K562 (cell line): Measurements from ENCODE around the gene SAPCD1. TPM values are rescaled to one million over a fixed set of nuclear protein-coding genes. Genes with fewer than 3 reads are reported as not detected.
A peak's percentile ranks its signal among the peaks of the same experiment; 100 is the strongest.

ENCODE experiments used
- CCAR2 ChIP-seq: fragments of 200-400 bp; formaldehyde crosslinking; IDR thresholded peaks from 2 replicates; pipeline ENCODE4 v1.6.1; 2017; ENCODE audit warnings: mild to moderate bottlenecking, low read depth, low read length
- GABPA ChIP-seq: fragments of 200-800 bp; sonication (Bioruptor generic); conservative IDR thresholded peaks from 2 replicates; pipeline ENCODE4 v1.6.1; 2016; ENCODE audit warnings: low read depth, missing genetic modification characterization, missing compliant biosample characterization
- HDAC2 ChIP-seq: fragments of 450-650 bp; IDR thresholded peaks from 2 replicates; pipeline ENCODE4 v1.6.1; 2016; ENCODE audit warnings: mild to moderate bottlenecking
- MEF2D ChIP-seq: conservative IDR thresholded peaks from 2 replicates; pipeline ENCODE4 v1.6.1; 2016; ENCODE audit warnings: low read depth, missing genetic modification characterization, missing compliant biosample characterization
- NR1H2 ChIP-seq: sonication (generic); formaldehyde crosslinking; IDR thresholded peaks from 2 replicates; pipeline ENCODE4 v1.4.0; 2020; ENCODE audit warnings: mild to moderate bottlenecking, missing genetic modification reagents
- RBM25 ChIP-seq: fragments of 200-400 bp; formaldehyde crosslinking; IDR thresholded peaks from 2 replicates; pipeline ENCODE4 v1.6.1; 2018; ENCODE audit warnings: low read length, low read depth, moderate library complexity; ENCODE audit not compliant: severe bottlenecking
- RBM34 ChIP-seq: fragments of 200-400 bp; formaldehyde crosslinking; IDR thresholded peaks from 2 replicates; pipeline ENCODE4 v1.6.1; 2018; ENCODE audit warnings: low read length, borderline replicate concordance; ENCODE audit not compliant: insufficient read depth
- SNIP1 ChIP-seq: fragments of 450-650 bp; IDR thresholded peaks from 2 replicates; pipeline ENCODE4 v1.7.1; 2017; ENCODE audit warnings: low read depth, mild to moderate bottlenecking
- polyA plus RNA-seq, 8 experiments: library from polyadenylated mRNA; depleted of rRNA in 4 of 8; stranded (reverse) in 5 of 8; unstranded in 3 of 8; fragments of >200 nt; fragmentation: Nextera tagmentation in 2 of 8; fragmentation: Illumina TruSeq in 1 of 8; extraction: Ambion mirVana in 2 of 8; extraction: Trizol in 1 of 8; gene quantifications; 2 replicates each; pipeline versions ENCODE4 v1.2.1 to v1.2.3, GENCODE V29; 2011 to 2014; ENCODE audit warnings: inconsistent platforms in 1 of 8, missing spikeins in 1 of 8
- total RNA-seq, 7 experiments: library from RNA; depleted of rRNA in 6 of 7; stranded (reverse); fragments of >200 nt in 6 of 7; fragmentation: Illumina TruSeq in 2 of 7; extraction: Trizol in 2 of 7; gene quantifications; 2 replicates each; pipeline versions ENCODE4 v1.2.1 to v1.2.3, GENCODE V29; 2011 to 2021; ENCODE audit warnings: low replicate concordance in 1 of 7
- TF ChIP-seq, protein P1 (sequence below): fragments of 250-450 bp; sonication (Bioruptor Pico); IDR thresholded peaks from 2 replicates; pipeline ENCODE4 v1.9.0; 2021; ENCODE audit warnings: mild to moderate bottlenecking, inconsistent platforms
- TF ChIP-seq, protein P2 (sequence below): fragments of 450-650 bp; formaldehyde crosslinking; IDR thresholded peaks from 2 replicates; pipeline ENCODE4 v1.4.0; 2020; ENCODE audit warnings: mild to moderate bottlenecking, moderate library complexity
- TF ChIP-seq, protein P3 (sequence below): fragments of 200-600 bp; sonication (generic); IDR thresholded peaks from one replicate; pipeline ENCODE4 v1.6.1; 2012; ENCODE audit warnings: mild to moderate bottlenecking, low read depth, low read length, inconsistent platforms

SAPCD1 gene
- total and polyA plus RNA-seq, 9 of the 15 experiments (the other 6 are each of a cell fraction or from before 2014, with no cell fraction given) = 2.6 to 30.2 (median 7.4) TPM

DNA sequence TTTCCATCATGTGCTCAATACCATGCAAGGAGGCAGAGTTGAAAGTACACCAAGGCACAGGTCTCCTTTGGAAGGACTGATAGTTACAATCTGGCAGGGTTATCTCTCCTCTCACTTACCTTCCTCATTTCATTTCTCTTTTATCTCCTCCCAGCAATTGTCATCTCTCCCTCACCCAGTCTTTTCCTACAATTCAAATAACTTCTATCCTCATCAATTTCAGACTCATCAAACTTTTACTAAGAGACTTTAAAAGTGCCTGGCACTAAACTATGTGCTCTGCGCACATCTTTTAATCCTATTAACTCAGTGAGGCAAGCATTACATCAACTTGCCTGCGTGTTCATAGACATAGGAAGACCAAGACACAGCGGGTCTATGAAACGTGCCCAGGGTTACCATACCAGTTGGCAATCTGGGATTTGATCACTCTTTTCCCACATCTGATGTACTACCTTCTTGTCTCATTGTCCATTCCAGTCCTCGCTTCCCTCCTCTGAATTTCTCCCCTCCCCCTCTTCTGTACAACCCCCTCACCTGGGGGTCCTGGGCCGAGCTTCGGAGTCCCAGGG, 31.9 kb downstream of the SAPCD1 start (continued):
- TF ChIP-seq, protein P1, sequence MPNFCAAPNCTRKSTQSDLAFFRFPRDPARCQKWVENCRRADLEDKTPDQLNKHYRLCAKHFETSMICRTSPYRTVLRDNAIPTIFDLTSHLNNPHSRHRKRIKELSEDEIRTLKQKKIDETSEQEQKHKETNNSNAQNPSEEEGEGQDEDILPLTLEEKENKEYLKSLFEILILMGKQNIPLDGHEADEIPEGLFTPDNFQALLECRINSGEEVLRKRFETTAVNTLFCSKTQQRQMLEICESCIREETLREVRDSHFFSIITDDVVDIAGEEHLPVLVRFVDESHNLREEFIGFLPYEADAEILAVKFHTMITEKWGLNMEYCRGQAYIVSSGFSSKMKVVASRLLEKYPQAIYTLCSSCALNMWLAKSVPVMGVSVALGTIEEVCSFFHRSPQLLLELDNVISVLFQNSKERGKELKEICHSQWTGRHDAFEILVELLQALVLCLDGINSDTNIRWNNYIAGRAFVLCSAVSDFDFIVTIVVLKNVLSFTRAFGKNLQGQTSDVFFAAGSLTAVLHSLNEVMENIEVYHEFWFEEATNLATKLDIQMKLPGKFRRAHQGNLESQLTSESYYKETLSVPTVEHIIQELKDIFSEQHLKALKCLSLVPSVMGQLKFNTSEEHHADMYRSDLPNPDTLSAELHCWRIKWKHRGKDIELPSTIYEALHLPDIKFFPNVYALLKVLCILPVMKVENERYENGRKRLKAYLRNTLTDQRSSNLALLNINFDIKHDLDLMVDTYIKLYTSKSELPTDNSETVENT (CRISPR knock-in tag) = no peak
- TF ChIP-seq, protein P2, sequence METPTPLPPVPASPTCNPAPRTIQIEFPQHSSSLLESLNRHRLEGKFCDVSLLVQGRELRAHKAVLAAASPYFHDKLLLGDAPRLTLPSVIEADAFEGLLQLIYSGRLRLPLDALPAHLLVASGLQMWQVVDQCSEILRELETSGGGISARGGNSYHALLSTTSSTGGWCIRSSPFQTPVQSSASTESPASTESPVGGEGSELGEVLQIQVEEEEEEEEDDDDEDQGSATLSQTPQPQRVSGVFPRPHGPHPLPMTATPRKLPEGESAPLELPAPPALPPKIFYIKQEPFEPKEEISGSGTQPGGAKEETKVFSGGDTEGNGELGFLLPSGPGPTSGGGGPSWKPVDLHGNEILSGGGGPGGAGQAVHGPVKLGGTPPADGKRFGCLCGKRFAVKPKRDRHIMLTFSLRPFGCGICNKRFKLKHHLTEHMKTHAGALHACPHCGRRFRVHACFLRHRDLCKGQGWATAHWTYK (CRISPR knock-in tag) = no peak
- TF ChIP-seq NR1H2 (CRISPR knock-in tag) (no peak), CCAR2 (no peak), HDAC2 (peak; percentile 69), GABPA (tag) (no peak), RBM34 (no peak), SNIP1 (no peak), RBM25 (no peak), MEF2D (tag) (0 out of 2 replicates have a peak, but pooled peaks have one; percentile 30)
- TF ChIP-seq, protein P3, sequence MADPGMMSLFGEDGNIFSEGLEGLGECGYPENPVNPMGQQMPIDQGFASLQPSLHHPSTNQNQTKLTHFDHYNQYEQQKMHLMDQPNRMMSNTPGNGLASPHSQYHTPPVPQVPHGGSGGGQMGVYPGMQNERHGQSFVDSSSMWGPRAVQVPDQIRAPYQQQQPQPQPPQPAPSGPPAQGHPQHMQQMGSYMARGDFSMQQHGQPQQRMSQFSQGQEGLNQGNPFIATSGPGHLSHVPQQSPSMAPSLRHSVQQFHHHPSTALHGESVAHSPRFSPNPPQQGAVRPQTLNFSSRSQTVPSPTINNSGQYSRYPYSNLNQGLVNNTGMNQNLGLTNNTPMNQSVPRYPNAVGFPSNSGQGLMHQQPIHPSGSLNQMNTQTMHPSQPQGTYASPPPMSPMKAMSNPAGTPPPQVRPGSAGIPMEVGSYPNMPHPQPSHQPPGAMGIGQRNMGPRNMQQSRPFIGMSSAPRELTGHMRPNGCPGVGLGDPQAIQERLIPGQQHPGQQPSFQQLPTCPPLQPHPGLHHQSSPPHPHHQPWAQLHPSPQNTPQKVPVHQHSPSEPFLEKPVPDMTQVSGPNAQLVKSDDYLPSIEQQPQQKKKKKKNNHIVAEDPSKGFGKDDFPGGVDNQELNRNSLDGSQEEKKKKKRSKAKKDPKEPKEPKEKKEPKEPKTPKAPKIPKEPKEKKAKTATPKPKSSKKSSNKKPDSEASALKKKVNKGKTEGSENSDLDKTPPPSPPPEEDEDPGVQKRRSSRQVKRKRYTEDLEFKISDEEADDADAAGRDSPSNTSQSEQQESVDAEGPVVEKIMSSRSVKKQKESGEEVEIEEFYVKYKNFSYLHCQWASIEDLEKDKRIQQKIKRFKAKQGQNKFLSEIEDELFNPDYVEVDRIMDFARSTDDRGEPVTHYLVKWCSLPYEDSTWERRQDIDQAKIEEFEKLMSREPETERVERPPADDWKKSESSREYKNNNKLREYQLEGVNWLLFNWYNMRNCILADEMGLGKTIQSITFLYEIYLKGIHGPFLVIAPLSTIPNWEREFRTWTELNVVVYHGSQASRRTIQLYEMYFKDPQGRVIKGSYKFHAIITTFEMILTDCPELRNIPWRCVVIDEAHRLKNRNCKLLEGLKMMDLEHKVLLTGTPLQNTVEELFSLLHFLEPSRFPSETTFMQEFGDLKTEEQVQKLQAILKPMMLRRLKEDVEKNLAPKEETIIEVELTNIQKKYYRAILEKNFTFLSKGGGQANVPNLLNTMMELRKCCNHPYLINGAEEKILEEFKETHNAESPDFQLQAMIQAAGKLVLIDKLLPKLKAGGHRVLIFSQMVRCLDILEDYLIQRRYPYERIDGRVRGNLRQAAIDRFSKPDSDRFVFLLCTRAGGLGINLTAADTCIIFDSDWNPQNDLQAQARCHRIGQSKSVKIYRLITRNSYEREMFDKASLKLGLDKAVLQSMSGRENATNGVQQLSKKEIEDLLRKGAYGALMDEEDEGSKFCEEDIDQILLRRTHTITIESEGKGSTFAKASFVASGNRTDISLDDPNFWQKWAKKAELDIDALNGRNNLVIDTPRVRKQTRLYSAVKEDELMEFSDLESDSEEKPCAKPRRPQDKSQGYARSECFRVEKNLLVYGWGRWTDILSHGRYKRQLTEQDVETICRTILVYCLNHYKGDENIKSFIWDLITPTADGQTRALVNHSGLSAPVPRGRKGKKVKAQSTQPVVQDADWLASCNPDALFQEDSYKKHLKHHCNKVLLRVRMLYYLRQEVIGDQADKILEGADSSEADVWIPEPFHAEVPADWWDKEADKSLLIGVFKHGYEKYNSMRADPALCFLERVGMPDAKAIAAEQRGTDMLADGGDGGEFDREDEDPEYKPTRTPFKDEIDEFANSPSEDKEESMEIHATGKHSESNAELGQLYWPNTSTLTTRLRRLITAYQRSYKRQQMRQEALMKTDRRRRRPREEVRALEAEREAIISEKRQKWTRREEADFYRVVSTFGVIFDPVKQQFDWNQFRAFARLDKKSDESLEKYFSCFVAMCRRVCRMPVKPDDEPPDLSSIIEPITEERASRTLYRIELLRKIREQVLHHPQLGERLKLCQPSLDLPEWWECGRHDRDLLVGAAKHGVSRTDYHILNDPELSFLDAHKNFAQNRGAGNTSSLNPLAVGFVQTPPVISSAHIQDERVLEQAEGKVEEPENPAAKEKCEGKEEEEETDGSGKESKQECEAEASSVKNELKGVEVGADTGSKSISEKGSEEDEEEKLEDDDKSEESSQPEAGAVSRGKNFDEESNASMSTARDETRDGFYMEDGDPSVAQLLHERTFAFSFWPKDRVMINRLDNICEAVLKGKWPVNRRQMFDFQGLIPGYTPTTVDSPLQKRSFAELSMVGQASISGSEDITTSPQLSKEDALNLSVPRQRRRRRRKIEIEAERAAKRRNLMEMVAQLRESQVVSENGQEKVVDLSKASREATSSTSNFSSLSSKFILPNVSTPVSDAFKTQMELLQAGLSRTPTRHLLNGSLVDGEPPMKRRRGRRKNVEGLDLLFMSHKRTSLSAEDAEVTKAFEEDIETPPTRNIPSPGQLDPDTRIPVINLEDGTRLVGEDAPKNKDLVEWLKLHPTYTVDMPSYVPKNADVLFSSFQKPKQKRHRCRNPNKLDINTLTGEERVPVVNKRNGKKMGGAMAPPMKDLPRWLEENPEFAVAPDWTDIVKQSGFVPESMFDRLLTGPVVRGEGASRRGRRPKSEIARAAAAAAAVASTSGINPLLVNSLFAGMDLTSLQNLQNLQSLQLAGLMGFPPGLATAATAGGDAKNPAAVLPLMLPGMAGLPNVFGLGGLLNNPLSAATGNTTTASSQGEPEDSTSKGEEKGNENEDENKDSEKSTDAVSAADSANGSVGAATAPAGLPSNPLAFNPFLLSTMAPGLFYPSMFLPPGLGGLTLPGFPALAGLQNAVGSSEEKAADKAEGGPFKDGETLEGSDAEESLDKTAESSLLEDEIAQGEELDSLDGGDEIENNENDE = no peak
